HG03442 (cell line): ENCODE results near the gene ERVFRD-1.
"Not testable (repeated sequence)": the region's sequence is repeated elsewhere in the genome, so short reads cannot be mapped to it uniquely, and the experiment has no call there.

Experiments used
- ATAC-seq: cut with Tn5 transposase; IDR thresholded peaks from one replicate; pipeline ENCODE4 v1.9.1; 2021; ENCODE audit warnings: mild to moderate bottlenecking, moderate library complexity; ENCODE audit not compliant: unreplicated experiment

Gene ERVFRD-1

DNA sequence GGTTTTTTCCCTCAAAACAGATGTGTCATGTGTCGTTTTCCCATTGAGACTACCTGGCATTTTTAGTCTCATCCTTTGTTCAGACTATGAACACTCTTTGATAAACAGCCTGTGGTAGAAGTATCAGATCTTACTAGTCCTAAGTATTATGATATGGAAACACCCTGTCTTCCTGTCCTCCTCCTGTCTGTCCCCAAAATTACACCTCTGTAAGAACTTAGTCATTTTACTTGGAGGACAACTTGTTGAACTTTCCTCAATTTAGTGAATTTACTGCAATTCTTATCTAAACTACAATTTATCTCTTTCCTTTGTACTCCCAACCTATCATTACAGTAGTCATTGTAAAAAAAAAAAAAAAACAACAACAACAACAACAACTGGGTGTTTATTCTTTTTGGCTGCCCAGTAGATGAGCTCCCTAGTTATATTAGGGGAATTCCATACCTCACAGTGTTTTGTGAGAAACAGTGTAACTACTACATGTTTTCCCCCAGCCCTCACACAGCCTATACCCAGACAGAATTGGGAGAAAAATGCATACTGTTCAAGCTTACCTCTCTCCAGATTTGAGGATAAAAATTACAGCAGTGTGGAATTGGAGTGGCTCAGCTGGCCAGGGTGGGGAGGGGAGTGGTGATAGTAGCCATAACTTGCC is 18.5 kb upstream of the ERVFRD-1 start:
- peak; percentile 73 for ATAC-seq

DNA sequence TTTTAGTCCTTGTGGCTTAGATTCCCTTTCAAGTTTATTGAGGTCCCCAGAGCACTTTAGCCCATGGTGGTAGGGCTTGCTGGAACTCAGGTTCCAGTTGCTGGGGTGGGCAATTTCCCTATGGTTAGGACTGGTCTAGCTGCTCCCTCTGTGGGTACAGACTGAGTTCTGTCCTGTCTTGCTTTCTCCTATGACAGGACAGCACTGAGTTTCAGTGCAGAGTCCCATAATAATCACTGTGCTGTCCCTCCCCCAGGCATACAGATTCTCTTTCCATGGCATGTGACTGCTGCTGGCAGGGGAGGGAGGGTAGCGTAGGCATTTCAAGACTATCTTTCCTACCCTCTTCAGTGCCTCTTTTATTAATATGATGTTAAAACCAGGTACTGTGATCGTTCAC is 17.1 kb upstream of the ERVFRD-1 start:
- no peak for ATAC-seq

GRCh38 chr6:11126876-11127275 is 15.4 kb upstream of the ERVFRD-1 start:
- no peak for ATAC-seq

- no peak for ATAC-seq
These were observed 12.5 kb upstream of the ERVFRD-1 start for GRCh38 chr6:11123978-11124377.

GRCh38 chr6:11122380-11122779 is 10.9 kb upstream of the ERVFRD-1 start:
- no peak for ATAC-seq

GRCh38 chr6:11121851-11122250 is 10.3 kb upstream of the ERVFRD-1 start:
- no peak for ATAC-seq

- ATAC-seq = no peak
These were observed 8.9 kb upstream of the ERVFRD-1 start for GRCh38 chr6:11120271-11121005.

DNA sequence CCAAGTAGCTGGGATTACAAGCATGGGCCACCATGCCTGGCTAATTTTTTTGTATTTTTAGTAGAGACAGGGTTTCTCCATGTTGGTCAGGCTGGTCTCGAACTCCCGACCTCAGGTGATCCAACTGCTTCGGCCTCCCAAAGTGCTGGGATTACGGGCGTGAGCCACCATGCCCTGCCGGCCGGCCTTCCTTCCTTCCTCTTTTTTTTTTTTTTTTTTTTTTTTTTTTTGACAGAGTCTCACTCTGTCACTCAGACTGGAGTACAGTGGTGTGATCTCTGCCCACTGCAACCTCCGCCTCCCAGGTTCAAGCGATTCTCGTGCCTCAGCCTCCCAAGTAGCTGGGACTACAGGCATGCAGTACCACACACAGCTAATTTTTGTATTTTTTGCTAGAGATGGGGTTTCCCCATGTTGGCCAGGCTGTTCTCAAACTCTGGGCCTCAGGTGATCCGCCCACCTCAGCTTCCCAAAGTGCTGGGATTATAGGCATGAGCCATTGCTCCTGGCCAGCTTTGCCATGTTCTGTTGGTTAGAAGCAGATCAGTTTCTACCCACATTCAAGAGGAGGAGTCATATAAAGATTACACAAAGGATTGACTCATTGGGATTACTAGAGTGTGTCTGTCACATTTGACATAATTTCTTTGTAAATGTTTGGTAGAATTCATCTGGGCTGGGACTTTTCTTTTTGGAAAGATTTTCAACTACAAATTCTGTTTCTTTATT is 4.4 kb upstream of the ERVFRD-1 start:
- ATAC-seq = not testable (repeated sequence)

DNA sequence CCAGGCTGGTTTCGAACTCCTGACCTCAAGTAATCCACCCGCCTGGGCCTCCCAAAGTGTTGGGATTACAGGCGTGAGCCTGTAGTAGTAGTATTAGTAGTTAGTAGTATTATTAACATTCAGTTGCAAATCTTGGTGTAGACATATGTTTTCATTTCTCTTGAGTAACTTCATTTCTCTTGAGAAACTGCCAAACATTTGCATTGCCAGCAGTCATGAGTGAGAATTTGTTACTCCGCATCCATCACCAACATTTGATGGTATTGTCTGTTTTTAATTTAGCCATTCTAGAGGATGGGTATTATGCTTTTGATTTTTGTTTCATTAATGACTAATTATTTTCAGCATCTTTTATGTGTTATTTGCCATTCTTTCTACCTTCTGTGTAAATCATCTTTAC is 1.5 kb upstream of the ERVFRD-1 start:
- ATAC-seq = no peak

- no peak for ATAC-seq
These were observed 378 bp upstream of the ERVFRD-1 start for GRCh38 chr6:11111769-11112437.

GRCh38 chr6:11108726-11109125 is 2.8 kb downstream of the ERVFRD-1 start:
- ATAC-seq = no peak

- no peak for ATAC-seq
These were observed 8.5 kb downstream of the ERVFRD-1 start for GRCh38 chr6:11103065-11103464.

- ATAC-seq = no peak
These were observed 10.1 kb downstream of the ERVFRD-1 start for GRCh38 chr6:11101417-11101816.

GRCh38 chr6:11098004-11098403 is 13.5 kb downstream of the ERVFRD-1 start:
- ATAC-seq = no peak

- no peak for ATAC-seq
These were observed 14.0 kb downstream of the ERVFRD-1 start for GRCh38 chr6:11097476-11097875.

- no peak for ATAC-seq
These were observed 15.4 kb downstream of the ERVFRD-1 start for GRCh38 chr6:11096109-11096508.

- ATAC-seq = no peak
These were observed 16.6 kb downstream of the ERVFRD-1 start for GRCh38 chr6:11094941-11095340.

DNA sequence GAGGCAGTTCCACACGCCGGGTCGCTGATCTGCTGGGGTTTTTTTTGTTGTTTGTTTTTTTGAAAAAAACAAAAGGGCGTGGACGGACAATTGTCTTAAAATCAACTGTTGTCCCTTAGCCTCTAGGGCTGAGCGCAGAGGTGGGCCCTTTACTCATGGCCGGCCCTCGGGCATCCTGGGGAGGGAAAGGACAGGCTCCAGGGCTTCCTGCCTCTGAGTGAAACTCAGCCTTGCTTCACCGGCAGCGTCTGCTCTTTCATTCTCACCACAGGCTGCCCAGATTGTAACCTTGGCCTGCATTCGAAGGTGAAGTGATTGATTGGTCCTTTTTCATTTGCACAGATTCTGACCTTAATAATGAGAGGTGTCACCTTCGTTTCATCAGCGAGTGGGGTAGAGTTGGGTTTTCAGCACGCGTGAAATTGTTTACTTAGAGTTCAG is 17.1 kb downstream of the ERVFRD-1 start:
- ATAC-seq = peak; percentile 29

- ATAC-seq = peak; percentile 92
These were observed 17.7 kb downstream of the ERVFRD-1 start, which contains the start of gene SMIM13 for GRCh38 chr6:11093626-11094410. TSS of gene SMIM13 (plus strand) at chr6:11093834. CDS start at chr6:11094314, 480 bp downstream.

GRCh38 chr6:11093376-11093625 is 18.2 kb downstream of the ERVFRD-1 start:
- peak; percentile 14 for ATAC-seq
